ENCODE results near the gene HAPSTR1. TPM values are rescaled to one million over a fixed set of nuclear protein-coding genes. Genes with fewer than 3 reads are reported as not detected.

Gene HAPSTR1
- polyA plus RNA-seq, 2 donors: 11.4 to 14.2 TPM

DNA sequence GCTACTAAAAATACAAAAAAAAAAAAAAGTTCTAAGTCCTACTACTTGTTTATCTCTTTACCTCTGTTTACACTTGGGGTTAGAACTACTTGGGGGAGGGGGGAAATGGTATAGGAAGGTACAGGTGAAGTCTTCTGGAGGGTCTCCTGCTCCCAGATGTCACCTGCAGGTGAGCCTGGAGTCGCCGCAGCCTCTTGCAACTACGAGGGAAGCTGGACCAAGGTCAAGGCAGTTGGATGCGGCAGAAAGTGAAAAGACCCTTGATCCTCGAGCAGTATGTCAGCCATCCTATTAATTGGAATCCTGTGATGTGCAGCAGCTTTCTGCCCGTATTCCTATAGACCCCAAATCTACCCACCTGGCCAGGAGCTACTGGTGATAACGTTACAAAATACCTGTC lies 33.0 kb downstream of the HAPSTR1 start:
- Histone ChIP-seq H3K36me3 (ENCODE audit: control insufficient read depth in 2 of 2, insufficient read depth in 2 of 2, low read length in 1 of 2) (peaks cover 0 to 5% of the 10 kb centered on the region in 2 donors), H3K4me3 (ENCODE audit: low read depth in 1 of 2, low read length in 2 of 2) (no peak overlapping the region), H3K27me3 (ENCODE audit: control insufficient read depth in 1 of 2, insufficient read depth in 2 of 2, low read length in 2 of 2) (no peaks in the 10 kb centered on the region), H3K4me1 (ENCODE audit: control insufficient read depth in 2 of 2, insufficient read depth in 2 of 2, low read length in 1 of 2) (peaks cover 12 to 35% of the 10 kb centered on the region in 2 donors), H3K27ac (ENCODE audit: low read depth in 2 of 2, low read length in 1 of 2) (peak overlapping the region; percentile 36 to 54), H3K9me3 (ENCODE audit: control insufficient read depth in 2 of 2, insufficient read depth in 1 of 2, low read depth in 1 of 2, low read length in 1 of 2) (no peaks in the 10 kb centered on the region)
- 92 to 94% methylated on average over 7 of the region's 7 CpGs for WGBS, 2 donors

DNA sequence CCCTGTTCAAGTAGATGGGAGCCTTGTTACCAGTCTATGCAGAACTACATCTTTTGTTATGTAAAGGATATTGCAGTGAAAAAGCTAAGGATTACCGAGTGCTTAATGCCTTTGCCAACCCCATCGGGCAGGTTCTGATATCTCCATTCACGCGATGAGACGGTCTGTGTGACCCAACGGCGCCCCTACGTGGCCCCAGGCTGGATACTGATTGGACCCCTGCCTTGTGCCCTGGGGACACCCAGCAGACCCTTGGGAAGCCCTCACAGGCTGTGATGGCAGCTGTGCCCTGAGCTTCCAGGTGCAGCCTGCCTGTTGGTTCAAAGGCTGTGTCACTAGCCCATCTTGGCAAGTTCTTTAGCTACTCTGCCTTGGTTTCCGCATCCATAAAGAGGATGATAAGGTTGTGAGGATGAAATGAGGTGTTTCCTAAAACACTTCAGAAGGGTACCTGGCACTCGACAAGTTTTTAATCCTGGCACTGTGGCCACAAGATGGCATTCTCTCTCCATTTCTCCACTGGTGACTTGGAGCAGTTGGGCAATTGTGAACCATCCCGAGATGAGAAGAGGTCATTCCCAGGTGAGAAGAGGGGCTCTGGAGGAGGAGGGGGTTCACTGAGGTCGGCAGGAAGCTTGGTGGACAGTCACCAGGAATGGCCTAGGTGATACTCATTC lies 33.6 kb downstream of the HAPSTR1 start:
- 62 to 63% methylated on average over 12 of the region's 12 CpGs for WGBS, 2 donors
- peaks cover 0 to 5% of the 10 kb centered on the region in 2 donors for H3K36me3 ChIP-seq (ENCODE audit: control insufficient read depth in 2 of 2, insufficient read depth in 2 of 2, low read length in 1 of 2)
- peaks cover 12 to 35% of the 10 kb centered on the region in 2 donors for H3K4me1 ChIP-seq (ENCODE audit: control insufficient read depth in 2 of 2, insufficient read depth in 2 of 2, low read length in 1 of 2)
- no peaks in the 10 kb centered on the region for H3K9me3 ChIP-seq (ENCODE audit: control insufficient read depth in 2 of 2, insufficient read depth in 1 of 2, low read depth in 1 of 2, low read length in 1 of 2)
- no peaks in the 10 kb centered on the region for H3K27me3 ChIP-seq (ENCODE audit: control insufficient read depth in 1 of 2, insufficient read depth in 2 of 2, low read length in 2 of 2)
- no peak overlapping the region for H3K4me3 ChIP-seq (ENCODE audit: low read depth in 1 of 2, low read length in 2 of 2)
- peak overlapping the region in 1 of 2 donors; percentile 50 for H3K27ac ChIP-seq (ENCODE audit: low read depth in 2 of 2, low read length in 1 of 2)

DNA sequence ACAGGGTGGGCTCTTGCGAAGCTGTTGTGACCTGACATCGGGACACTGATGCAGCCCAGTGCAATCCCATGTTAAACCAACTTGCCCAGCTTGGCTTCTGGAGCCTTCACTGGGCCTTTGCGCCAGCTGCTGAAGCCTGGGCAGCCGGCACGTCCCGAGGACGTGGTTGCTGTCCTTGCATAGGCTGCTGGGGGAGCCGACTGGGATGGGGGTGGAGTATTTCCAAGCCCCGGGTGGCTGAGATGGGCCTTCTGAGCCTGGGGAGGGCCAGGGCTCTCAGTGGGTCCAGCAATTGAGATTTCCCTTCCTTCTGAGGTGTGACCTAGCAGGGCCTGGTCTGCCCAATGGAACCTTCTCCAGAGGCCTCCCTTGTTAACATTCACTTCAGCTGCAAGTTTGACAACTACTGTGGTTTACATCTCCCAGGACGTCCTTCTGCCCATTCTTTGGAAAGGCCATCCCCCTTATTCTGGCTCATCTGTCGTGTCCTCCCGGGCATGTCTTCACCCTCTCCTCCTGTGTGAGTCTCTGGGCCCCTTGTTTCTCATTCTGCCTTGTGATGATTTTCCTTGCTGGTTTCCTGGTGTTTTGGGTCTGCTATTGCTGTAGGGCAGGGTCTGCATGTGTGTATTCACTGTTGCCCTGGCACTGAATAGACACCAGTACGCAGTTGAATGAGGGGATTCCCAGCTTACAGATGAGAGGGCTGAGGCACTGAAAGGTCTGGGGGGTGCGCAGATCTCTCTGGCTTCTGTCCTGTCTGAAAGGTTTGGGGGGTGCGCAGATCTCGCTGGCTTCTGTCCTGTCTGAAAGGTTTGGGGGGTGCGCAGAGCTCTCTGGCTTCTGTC lies 34.4 kb downstream of the HAPSTR1 start:
- WGBS, 2 donors: 85 to 90% methylated on average over 17 of the region's 17 CpGs

DNA sequence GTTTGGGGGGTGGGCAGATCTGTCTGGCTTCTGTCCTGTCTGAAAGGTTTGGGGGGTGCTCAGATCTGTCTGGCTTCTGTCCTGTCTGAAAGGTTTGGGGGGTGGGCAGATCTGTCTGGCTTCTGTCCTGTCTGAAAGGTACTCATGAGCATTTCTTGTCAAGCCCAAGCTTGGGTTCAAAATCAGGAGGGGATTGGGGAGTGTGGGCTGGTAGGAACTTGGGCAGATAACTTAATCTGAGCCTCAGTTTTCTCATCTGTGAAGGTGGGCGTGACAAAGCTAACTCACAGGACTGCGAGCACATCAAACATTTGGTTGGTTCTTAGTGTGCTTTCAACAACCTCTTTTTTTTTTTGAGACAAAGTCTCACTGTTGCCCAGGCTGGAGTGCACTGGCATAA lies 35.2 kb downstream of the HAPSTR1 start:
- no peak overlapping the region for H3K4me3 ChIP-seq (ENCODE audit: low read depth in 1 of 2, low read length in 2 of 2)
- H3K9me3 ChIP-seq (ENCODE audit: control insufficient read depth in 2 of 2, insufficient read depth in 1 of 2, low read depth in 1 of 2, low read length in 1 of 2): no peaks in the 10 kb centered on the region
- H3K36me3 ChIP-seq (ENCODE audit: control insufficient read depth in 2 of 2, insufficient read depth in 2 of 2, low read length in 1 of 2): peaks cover 0 to 5% of the 10 kb centered on the region in 2 donors
- peaks cover 12 to 35% of the 10 kb centered on the region in 2 donors for H3K4me1 ChIP-seq (ENCODE audit: control insufficient read depth in 2 of 2, insufficient read depth in 2 of 2, low read length in 1 of 2)
- no peaks in the 10 kb centered on the region for H3K27me3 ChIP-seq (ENCODE audit: control insufficient read depth in 1 of 2, insufficient read depth in 2 of 2, low read length in 2 of 2)
- 77 to 80% methylated on average over 2 of the region's 2 CpGs for WGBS, 2 donors
- no peak overlapping the region for H3K27ac ChIP-seq (ENCODE audit: low read depth in 2 of 2, low read length in 1 of 2)

More for the DNA sequence above, 34.4 kb downstream of the HAPSTR1 start:
- Histone ChIP-seq H3K4me3 (ENCODE audit: low read depth in 1 of 2, low read length in 2 of 2) (no peak overlapping the region), H3K4me1 (ENCODE audit: control insufficient read depth in 2 of 2, insufficient read depth in 2 of 2, low read length in 1 of 2) (peaks cover 12 to 35% of the 10 kb centered on the region in 2 donors), H3K36me3 (ENCODE audit: control insufficient read depth in 2 of 2, insufficient read depth in 2 of 2, low read length in 1 of 2) (peaks cover 0 to 5% of the 10 kb centered on the region in 2 donors), H3K9me3 (ENCODE audit: control insufficient read depth in 2 of 2, insufficient read depth in 1 of 2, low read depth in 1 of 2, low read length in 1 of 2) (no peaks in the 10 kb centered on the region), H3K27me3 (ENCODE audit: control insufficient read depth in 1 of 2, insufficient read depth in 2 of 2, low read length in 2 of 2) (no peaks in the 10 kb centered on the region), H3K27ac (ENCODE audit: low read depth in 2 of 2, low read length in 1 of 2) (no peak overlapping the region)

DNA sequence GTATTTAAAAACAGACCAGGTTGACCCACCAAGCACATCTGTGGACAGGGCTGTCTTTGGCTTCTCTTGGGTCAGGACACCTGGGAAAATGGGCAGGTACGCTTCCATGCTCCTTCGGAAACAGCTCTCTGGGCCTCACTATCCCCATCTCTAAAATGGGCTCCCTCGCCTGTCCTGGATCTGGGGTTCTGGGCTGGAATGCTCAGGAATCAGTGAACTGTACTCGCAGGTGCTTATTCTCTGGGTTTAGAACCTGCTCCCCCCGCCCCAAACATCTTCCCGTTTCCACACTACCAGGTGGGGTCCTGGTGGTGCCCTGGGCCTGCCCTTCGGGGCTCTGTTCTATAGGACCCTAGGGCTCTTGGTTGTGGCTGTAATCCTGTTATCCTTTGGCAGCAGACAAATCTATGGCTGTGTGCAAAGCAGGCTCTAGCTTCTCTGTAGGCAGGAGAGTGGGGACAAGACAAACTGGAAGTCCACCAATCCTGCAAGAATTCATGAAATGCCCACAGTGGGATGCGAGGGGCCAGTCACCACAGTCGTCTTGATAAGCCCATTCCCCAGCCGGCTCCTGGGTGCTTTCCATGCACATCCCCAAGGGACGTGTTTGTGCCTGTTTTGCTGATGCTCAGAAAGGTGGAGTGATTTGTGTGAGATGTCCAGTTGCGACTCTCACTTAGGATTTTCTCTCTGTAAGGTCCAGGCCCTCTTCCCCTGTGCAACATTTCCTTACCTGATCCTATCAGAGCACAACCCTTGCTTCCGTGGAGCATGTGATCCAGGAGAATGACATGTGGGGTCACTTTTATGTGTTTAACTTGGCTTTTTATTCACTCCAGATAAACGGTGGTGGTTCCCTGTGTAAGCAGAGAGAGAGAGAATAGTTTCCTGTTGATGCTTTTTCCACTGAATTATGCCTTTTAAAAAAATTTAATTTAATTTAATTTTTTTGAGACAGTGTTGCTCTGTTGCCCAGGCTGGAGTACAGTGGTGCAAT lies 37.2 kb downstream of the HAPSTR1 start:
- Histone ChIP-seq H3K9me3 (ENCODE audit: control insufficient read depth in 2 of 2, insufficient read depth in 1 of 2, low read depth in 1 of 2, low read length in 1 of 2) (no peaks in the 10 kb centered on the region), H3K27me3 (ENCODE audit: control insufficient read depth in 1 of 2, insufficient read depth in 2 of 2, low read length in 2 of 2) (no peaks in the 10 kb centered on the region), H3K36me3 (ENCODE audit: control insufficient read depth in 2 of 2, insufficient read depth in 2 of 2, low read length in 1 of 2) (peaks cover 0 to 3% of the 10 kb centered on the region in 2 donors), H3K4me1 (ENCODE audit: control insufficient read depth in 2 of 2, insufficient read depth in 2 of 2, low read length in 1 of 2) (peaks cover 11 to 23% of the 10 kb centered on the region in 2 donors), H3K27ac (ENCODE audit: low read depth in 2 of 2, low read length in 1 of 2) (peak overlapping the region in 1 of 2 donors; percentile 24), H3K4me3 (ENCODE audit: low read depth in 1 of 2, low read length in 2 of 2) (no peak overlapping the region)
- WGBS, 2 donors: 68 to 75% methylated on average over 14 of the region's 14 CpGs

DNA sequence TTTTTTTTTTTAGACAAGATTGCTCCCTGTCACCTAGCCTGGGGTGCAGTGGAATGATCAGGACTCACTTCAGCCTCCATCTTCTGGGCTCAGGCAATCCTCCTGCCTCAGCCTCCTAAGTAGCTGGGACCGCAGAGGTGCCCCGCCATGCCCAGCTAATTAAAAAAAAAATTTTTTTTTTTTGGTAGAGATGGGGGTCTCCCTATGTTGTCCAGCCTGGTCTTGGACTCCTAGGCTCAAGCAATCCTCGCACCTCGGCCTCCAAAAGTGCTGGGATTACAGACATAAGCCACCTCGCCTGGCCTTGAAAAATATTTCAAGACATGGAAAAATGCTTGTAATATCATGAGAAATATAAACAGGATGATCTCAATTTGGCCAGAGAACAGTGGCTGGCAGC lies 42.9 kb downstream of the HAPSTR1 start:
- WGBS, 2 donors: 90 to 98% methylated on average over 5 of the region's 5 CpGs

DNA sequence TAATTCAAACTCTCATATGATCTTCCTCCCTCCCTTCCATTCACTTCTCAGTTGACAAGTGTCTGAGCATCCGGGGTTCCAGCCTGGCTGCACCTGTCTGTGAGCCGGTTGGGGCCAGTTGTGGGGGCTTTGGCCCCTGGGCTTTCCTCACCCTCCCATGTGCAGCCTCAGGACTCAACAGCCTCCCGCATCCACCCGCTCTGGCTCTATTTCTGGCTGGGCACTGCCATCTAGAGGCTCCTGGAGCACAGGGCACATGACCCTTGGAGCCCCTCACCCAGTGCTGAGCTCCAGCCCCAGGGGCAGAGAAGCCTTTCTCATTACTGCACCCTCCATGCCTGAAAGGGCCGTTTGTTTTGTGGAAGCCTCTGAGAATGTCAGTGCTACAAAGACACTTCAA lies 43.3 kb downstream of the HAPSTR1 start:
- H3K27ac ChIP-seq (ENCODE audit: low read depth in 2 of 2, low read length in 1 of 2): no peak overlapping the region
- no peak overlapping the region for H3K4me3 ChIP-seq (ENCODE audit: low read depth in 1 of 2, low read length in 2 of 2)
- no peaks in the 10 kb centered on the region for H3K9me3 ChIP-seq (ENCODE audit: control insufficient read depth in 2 of 2, insufficient read depth in 1 of 2, low read depth in 1 of 2, low read length in 1 of 2)
- no peaks in the 10 kb centered on the region for H3K36me3 ChIP-seq (ENCODE audit: control insufficient read depth in 2 of 2, insufficient read depth in 2 of 2, low read length in 1 of 2)
- H3K4me1 ChIP-seq (ENCODE audit: control insufficient read depth in 2 of 2, insufficient read depth in 2 of 2, low read length in 1 of 2): peaks cover 0 to 5% of the 10 kb centered on the region in 2 donors
- WGBS, 2 donors: 19 to 24% methylated on average over 5 of the region's 5 CpGs
- no peaks in the 10 kb centered on the region for H3K27me3 ChIP-seq (ENCODE audit: control insufficient read depth in 1 of 2, insufficient read depth in 2 of 2, low read length in 2 of 2)

More for the DNA sequence above, 42.9 kb downstream of the HAPSTR1 start:
- Histone ChIP-seq H3K4me1 (ENCODE audit: control insufficient read depth in 2 of 2, insufficient read depth in 2 of 2, low read length in 1 of 2) (peaks cover 0 to 5% of the 10 kb centered on the region in 2 donors), H3K9me3 (ENCODE audit: control insufficient read depth in 2 of 2, insufficient read depth in 1 of 2, low read depth in 1 of 2, low read length in 1 of 2) (no peaks in the 10 kb centered on the region), H3K36me3 (ENCODE audit: control insufficient read depth in 2 of 2, insufficient read depth in 2 of 2, low read length in 1 of 2) (no peaks in the 10 kb centered on the region), H3K27me3 (ENCODE audit: control insufficient read depth in 1 of 2, insufficient read depth in 2 of 2, low read length in 2 of 2) (no peaks in the 10 kb centered on the region), H3K27ac (ENCODE audit: low read depth in 2 of 2, low read length in 1 of 2) (no peak overlapping the region), H3K4me3 (ENCODE audit: low read depth in 1 of 2, low read length in 2 of 2) (no peak overlapping the region)

DNA sequence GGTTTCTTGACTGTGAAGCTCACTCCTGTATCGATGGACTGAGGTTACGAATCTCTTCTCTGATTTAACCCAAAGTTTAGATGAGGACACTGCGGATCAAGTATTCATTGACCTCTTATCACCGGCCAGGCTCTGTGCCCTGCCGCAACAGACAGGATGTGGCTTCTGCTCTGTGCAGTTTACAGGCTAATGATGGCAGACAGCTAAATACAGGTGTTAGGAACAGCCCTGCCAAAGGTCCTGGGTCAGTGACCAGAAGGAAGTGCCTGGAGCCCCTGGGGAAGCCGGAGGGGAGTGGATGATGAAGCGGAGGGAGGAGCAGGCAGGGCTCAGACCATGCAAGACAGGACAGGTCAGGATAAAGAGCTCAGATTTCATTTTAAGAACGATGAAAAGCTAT lies 44.4 kb downstream of the HAPSTR1 start:
- H3K4me3 ChIP-seq (ENCODE audit: low read depth in 1 of 2, low read length in 2 of 2): no peak overlapping the region
- H3K4me1 ChIP-seq (ENCODE audit: control insufficient read depth in 2 of 2, insufficient read depth in 2 of 2, low read length in 1 of 2): peaks cover 0 to 5% of the 10 kb centered on the region in 2 donors
- WGBS, 2 donors: 48 to 55% methylated on average over 8 of the region's 8 CpGs
- no peak overlapping the region for H3K27ac ChIP-seq (ENCODE audit: low read depth in 2 of 2, low read length in 1 of 2)
- H3K9me3 ChIP-seq (ENCODE audit: control insufficient read depth in 2 of 2, insufficient read depth in 1 of 2, low read depth in 1 of 2, low read length in 1 of 2): no peaks in the 10 kb centered on the region
- no peaks in the 10 kb centered on the region for H3K27me3 ChIP-seq (ENCODE audit: control insufficient read depth in 1 of 2, insufficient read depth in 2 of 2, low read length in 2 of 2)
- H3K36me3 ChIP-seq (ENCODE audit: control insufficient read depth in 2 of 2, insufficient read depth in 2 of 2, low read length in 1 of 2): no peaks in the 10 kb centered on the region

DNA sequence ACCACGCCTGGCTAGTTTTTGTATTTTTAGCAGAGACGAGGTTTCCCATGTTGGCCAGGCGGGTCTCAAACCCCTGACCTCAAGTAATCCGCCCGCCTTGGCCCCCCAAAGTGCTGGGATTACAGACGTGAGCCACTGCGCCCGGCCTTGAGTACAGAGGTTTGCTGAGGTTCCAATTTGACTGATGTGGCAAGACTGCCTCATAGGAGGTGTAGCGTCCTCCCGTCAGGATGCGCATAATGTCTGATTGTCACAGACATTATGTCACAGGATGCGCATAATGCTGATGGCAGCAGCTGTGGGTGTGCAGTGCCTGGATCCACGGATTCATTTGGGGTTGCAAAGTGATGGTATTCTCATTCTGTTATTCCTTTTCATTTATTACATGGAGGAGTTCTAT lies 45.2 kb downstream of the HAPSTR1 start:
- Histone ChIP-seq H3K36me3 (ENCODE audit: control insufficient read depth in 2 of 2, insufficient read depth in 2 of 2, low read length in 1 of 2) (no peaks in the 10 kb centered on the region), H3K4me1 (ENCODE audit: control insufficient read depth in 2 of 2, insufficient read depth in 2 of 2, low read length in 1 of 2) (peaks cover 0 to 5% of the 10 kb centered on the region in 2 donors), H3K9me3 (ENCODE audit: control insufficient read depth in 2 of 2, insufficient read depth in 1 of 2, low read depth in 1 of 2, low read length in 1 of 2) (no peaks in the 10 kb centered on the region), H3K4me3 (ENCODE audit: low read depth in 1 of 2, low read length in 2 of 2) (no peak overlapping the region), H3K27me3 (ENCODE audit: control insufficient read depth in 1 of 2, insufficient read depth in 2 of 2, low read length in 2 of 2) (no peaks in the 10 kb centered on the region), H3K27ac (ENCODE audit: low read depth in 2 of 2, low read length in 1 of 2) (no peak overlapping the region)
- WGBS, 2 donors: 84 to 87% methylated on average over 13 of the region's 13 CpGs
